Left ventricle myocardium inferior (tissue), 1 donor: ENCODE results near the gene CADPS2. TPM values are rescaled to one million over a fixed set of nuclear protein-coding genes. Genes with fewer than 3 reads are reported as not detected.
"Not testable (repeated sequence)": the region's sequence is repeated elsewhere in the genome, so short reads cannot be mapped to it uniquely, and the experiment has no call there.

Experiments used
- DNase-seq: peaks from one replicate; pipeline ENCODE4 v3.0.0-alpha.2; 2020
- H3K27ac ChIP-seq: fragments of 200-600 bp; replicated peaks from 2 replicates; pipeline ENCODE4 v1.8.0; 2021
- H3K27me3 ChIP-seq: fragments of 200-600 bp; 2 replicates; pipeline ENCODE4 v1.8.0; 2021; ENCODE audit warnings: low read depth
- H3K36me3 ChIP-seq: fragments of 200-600 bp; 2 replicates; pipeline ENCODE4 v1.8.0; 2021
- H3K4me1 ChIP-seq: fragments of 200-600 bp; 2 replicates; pipeline ENCODE4 v1.8.0; 2021
- H3K4me3 ChIP-seq: fragments of 200-600 bp; 2 replicates; pipeline ENCODE4 v1.8.0; 2021; ENCODE audit warnings: mild to moderate bottlenecking, moderate library complexity
- H3K9me3 ChIP-seq: fragments of 200-600 bp; replicated peaks from 2 replicates; pipeline ENCODE4 v1.8.0; 2021
- intact Hi-C: fragments of 100-400 bp; cut with micrococcal nuclease; formaldehyde crosslinking; loops from one replicate; pipeline ENCODE4 v1.11.0; 2022
- total RNA-seq: library from RNA; stranded (reverse); fragmentation: NEBNext Ultra II Directional; extraction: Animal tissue kit (Norgen Biotek cat#: 25700); gene quantifications from one replicate; pipeline ENCODE4 v1.2.1, GENCODE V29; 2021
- TF ChIP-seq, protein P1 (sequence below): fragments of 200-600 bp; IDR thresholded peaks from 2 replicates; pipeline ENCODE4 v1.8.0; 2021; ENCODE audit warnings: antibody characterized with exemption, mild to moderate bottlenecking, borderline replicate concordance
- donor health status: DM: no; HTN: yes; CAD: no; lungs with severe emphysema.

Gene CADPS2
- total RNA-seq, 1 donor from 2014 or later, result 11.9 TPM

DNA sequence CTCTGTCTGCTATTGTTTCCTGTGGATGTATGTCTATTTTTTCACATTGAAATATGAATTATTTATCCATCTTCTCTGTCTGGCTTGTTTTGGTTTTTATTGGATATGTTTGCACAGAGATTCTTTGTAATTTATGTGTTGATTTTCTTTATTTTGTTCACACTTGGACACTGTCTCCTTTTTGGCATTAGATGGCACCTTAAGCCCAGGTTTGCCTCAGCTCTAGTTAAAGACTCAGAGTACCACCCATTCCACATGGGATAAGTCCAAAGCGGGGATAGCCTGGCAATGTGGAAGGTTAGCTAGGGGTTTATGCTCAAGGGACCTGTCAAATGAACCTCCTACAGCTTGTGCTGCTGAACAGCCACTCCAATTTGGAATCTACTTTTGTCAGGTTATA, 595.8 kb downstream of the CADPS2 start:
- no peak for DNase-seq
- H3K27me3 ChIP-seq, result peaks cover 50% of the 10 kb centered on the region
- TF ChIP-seq, protein P1, sequence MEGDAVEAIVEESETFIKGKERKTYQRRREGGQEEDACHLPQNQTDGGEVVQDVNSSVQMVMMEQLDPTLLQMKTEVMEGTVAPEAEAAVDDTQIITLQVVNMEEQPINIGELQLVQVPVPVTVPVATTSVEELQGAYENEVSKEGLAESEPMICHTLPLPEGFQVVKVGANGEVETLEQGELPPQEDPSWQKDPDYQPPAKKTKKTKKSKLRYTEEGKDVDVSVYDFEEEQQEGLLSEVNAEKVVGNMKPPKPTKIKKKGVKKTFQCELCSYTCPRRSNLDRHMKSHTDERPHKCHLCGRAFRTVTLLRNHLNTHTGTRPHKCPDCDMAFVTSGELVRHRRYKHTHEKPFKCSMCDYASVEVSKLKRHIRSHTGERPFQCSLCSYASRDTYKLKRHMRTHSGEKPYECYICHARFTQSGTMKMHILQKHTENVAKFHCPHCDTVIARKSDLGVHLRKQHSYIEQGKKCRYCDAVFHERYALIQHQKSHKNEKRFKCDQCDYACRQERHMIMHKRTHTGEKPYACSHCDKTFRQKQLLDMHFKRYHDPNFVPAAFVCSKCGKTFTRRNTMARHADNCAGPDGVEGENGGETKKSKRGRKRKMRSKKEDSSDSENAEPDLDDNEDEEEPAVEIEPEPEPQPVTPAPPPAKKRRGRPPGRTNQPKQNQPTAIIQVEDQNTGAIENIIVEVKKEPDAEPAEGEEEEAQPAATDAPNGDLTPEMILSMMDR, result no peak
- intact Hi-C loops, result no loop called here
- no peaks in the 10 kb centered on the region for H3K4me1 ChIP-seq
- no peak overlapping the region for H3K4me3 ChIP-seq
- H3K36me3 ChIP-seq, result no peaks in the 10 kb centered on the region
- no peak overlapping the region for H3K27ac ChIP-seq
- peaks cover 34% of the 10 kb centered on the region for H3K9me3 ChIP-seq

DNA sequence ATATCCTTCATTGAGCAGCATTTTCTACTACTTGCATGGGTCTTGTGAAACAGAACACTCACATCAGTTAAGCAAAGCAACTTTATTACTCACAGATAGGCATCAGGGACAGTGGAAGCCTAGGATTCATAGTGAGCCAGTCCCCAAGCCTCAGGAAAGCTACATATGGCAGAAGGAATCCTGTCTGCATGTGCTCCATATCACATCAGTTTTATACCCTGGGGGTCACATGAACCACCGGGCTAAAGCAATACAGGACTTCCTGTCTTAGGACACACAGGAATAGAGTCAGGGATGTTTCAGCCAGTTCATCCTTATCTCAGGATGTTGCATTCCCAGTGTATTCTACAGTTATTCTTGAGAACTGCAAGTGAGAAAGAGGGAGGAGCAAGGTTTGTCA, 596.8 kb downstream of the CADPS2 start:
- DNase-seq, result no peak
- TF ChIP-seq, protein P1, result no peak
- peaks cover 44% of the 10 kb centered on the region for H3K27me3 ChIP-seq
- no peaks in the 10 kb centered on the region for H3K4me1 ChIP-seq
- H3K9me3 ChIP-seq, result peaks cover 34% of the 10 kb centered on the region
- no peaks in the 10 kb centered on the region for H3K36me3 ChIP-seq
- intact Hi-C loops, result no loop called here
- no peak overlapping the region for H3K27ac ChIP-seq
- no peak overlapping the region for H3K4me3 ChIP-seq

DNA sequence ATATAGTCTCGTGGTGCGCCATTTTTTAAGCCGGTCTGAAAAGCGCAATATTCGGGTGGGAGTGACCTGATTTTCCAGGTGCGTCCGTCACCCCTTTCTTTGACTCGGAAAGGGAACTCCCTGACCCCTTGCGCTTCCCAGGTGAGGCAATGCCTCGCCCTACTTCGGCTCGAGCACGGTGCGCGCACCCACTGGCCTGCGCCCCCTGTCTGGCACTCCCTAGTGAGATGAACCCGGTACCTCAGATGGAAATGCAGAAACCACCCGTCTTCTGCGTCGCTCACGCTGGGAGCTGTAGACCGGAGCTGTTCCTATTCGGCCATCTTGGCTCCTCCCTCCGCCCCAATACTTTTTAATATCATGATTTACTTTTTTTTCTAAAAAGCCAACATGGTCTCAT, 601.7 kb downstream of the CADPS2 start:
- H3K36me3 ChIP-seq, H3K9me3 ChIP-seq, H3K4me1 ChIP-seq, H3K4me3 ChIP-seq, intact Hi-C loops, H3K27ac ChIP-seq, DNase-seq: not testable (repeated sequence)
- peaks cover 21% of the 10 kb centered on the region for H3K27me3 ChIP-seq

DNA sequence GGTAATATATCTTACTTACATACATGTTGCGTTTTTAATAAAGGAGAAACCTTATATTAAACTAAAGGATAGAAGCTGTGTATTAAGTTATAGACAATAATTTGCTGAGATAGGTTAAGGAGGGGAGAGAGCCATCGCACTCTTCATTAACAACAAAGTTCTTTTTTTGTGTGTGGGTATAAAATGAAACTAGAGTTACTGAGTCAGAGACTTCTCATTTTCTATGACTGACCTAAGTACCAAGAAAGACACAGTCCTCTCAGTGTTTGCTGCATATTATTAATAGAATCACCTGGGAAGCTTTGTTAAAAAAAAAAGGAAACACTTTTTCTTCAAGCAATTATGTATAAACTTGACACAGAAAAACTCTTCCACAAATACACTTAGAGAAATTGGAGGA, 613.1 kb downstream of the CADPS2 start:
- no peak for DNase-seq
- Histone ChIP-seq H3K4me3 (no peak overlapping the region), H3K9me3 (no peaks in the 10 kb centered on the region), H3K27me3 (no peaks in the 10 kb centered on the region), H3K4me1 (no peaks in the 10 kb centered on the region), H3K36me3 (no peaks in the 10 kb centered on the region), H3K27ac (no peak overlapping the region)
- TF ChIP-seq, protein P1, result no peak
- intact Hi-C loops, result no loop called here

DNA sequence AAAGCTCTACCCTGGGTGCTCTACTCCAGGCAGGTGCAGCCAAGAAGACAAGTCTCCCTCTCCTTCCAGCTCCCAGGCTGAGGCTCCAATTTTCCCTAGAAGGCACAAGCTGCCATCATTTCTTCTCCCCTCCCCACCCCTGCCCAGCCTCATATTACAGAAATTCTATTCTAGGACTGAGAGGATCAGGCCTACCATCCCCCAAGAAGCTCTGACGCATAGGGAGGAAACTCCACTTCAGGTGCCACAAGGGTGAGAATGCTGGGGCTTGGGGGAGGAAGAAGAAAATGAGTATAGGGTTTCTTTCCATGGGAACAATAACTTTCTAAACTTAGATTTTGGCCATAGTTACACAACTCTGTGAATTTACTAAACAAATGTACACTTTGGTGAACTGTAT, 617.0 kb downstream of the CADPS2 start:
- H3K27ac ChIP-seq, result no peak overlapping the region
- H3K9me3 ChIP-seq, result no peaks in the 10 kb centered on the region
- intact Hi-C loops, result no loop called here
- no peaks in the 10 kb centered on the region for H3K36me3 ChIP-seq
- H3K27me3 ChIP-seq, result no peaks in the 10 kb centered on the region
- no peak overlapping the region for H3K4me3 ChIP-seq
- no peaks in the 10 kb centered on the region for H3K4me1 ChIP-seq
- TF ChIP-seq, protein P1, result no peak
- DNase-seq, result no peak

Other genes with a start within 250 kb of the CADPS2 start
- gene RNF133, start 187.3 kb downstream of the CADPS2 start, total RNA-seq, result 0.41 TPM
- gene RNF148, start 183.5 kb downstream of the CADPS2 start, total RNA-seq, result not detected
- gene TAS2R16, start 109.2 kb upstream of the CADPS2 start, total RNA-seq, result not detected